ENCODE measurements around the gene RGS7.
"Not testable (repeated sequence)": the region's sequence is repeated elsewhere in the genome, so short reads cannot be mapped to it uniquely, and the experiment has no call there.

GRCh38 chr1:241302024-241302423 lies 55.0 kb downstream of the RGS7 start:
- not testable (repeated sequence) for TF ChIP-seq CTCF, POLR2AphosphoS5, POLR2A (IDR thresholded peaks at IDR 0.05)

Data from gastroesophageal sphincter (tissue), 3 donors.